ENCODE data around the gene SGCD.

SGCD gene

GRCh38 chr5:156706631-156707030, 379.7 kb downstream of the SGCD start:
- Histone ChIP-seq H3K27me3 (no peaks in the 10 kb centered on the region), H3K36me3 (no peaks in the 10 kb centered on the region), H3K4me3 (ENCODE audit: low read depth, low read length) (no peak overlapping the region), H3K4me1 (no peaks in the 10 kb centered on the region), H3K9me3 (no peaks in the 10 kb centered on the region)
- TF ChIP-seq CTCF (IDR thresholded peaks at IDR 0.05; ENCODE audit: low read depth, low read length): no peak
- DNase-seq: no peak

- no peaks in the 10 kb centered on the region for H3K4me1 ChIP-seq
- H3K27me3 ChIP-seq: no peaks in the 10 kb centered on the region
- no peak overlapping the region for H3K4me3 ChIP-seq (ENCODE audit: low read depth, low read length)
- no peak for TF ChIP-seq CTCF (IDR thresholded peaks at IDR 0.05; ENCODE audit: low read depth, low read length)
- H3K9me3 ChIP-seq: no peaks in the 10 kb centered on the region
- no peaks in the 10 kb centered on the region for H3K36me3 ChIP-seq
- DNase-seq: no peak
Measured at GRCh38 chr5:156707750-156708149, 380.8 kb downstream of the SGCD start.

GRCh38 chr5:156715287-156715686, 388.3 kb downstream of the SGCD start:
- Histone ChIP-seq H3K9me3 (no peaks in the 10 kb centered on the region; the same call in 1 of the 2 replicates), H3K4me1 (no peaks in the 10 kb centered on the region), H3K4me3 (ENCODE audit: low read depth, low read length) (no peak overlapping the region), H3K36me3 (no peaks in the 10 kb centered on the region), H3K27me3 (no peaks in the 10 kb centered on the region)
- no peak for DNase-seq
- no peak for TF ChIP-seq CTCF (IDR thresholded peaks at IDR 0.05; ENCODE audit: low read depth, low read length)

GRCh38 chr5:156716591-156717380, 389.8 kb downstream of the SGCD start:
- Histone ChIP-seq H3K27me3 (no peaks in the 10 kb centered on the region), H3K4me3 (ENCODE audit: low read depth, low read length) (no peak overlapping the region), H3K36me3 (no peaks in the 10 kb centered on the region), H3K4me1 (no peaks in the 10 kb centered on the region), H3K9me3 (no peaks in the 10 kb centered on the region; the same call in 1 of the 2 replicates)
- TF ChIP-seq CTCF (IDR thresholded peaks at IDR 0.05; ENCODE audit: low read depth, low read length): no peak
- DNase-seq: no peak

GRCh38 chr5:156718985-156719384, 392.0 kb downstream of the SGCD start:
- no peaks in the 10 kb centered on the region; the same call in 1 of the 2 replicates for H3K9me3 ChIP-seq
- no peaks in the 10 kb centered on the region for H3K36me3 ChIP-seq
- DNase-seq: no peak
- no peaks in the 10 kb centered on the region for H3K27me3 ChIP-seq
- no peak for TF ChIP-seq CTCF (IDR thresholded peaks at IDR 0.05; ENCODE audit: low read depth, low read length)
- H3K4me3 ChIP-seq (ENCODE audit: low read depth, low read length): no peak overlapping the region
- H3K4me1 ChIP-seq: no peaks in the 10 kb centered on the region

GRCh38 chr5:156722358-156722757, 395.4 kb downstream of the SGCD start:
- no peak for DNase-seq
- H3K36me3 ChIP-seq: no peaks in the 10 kb centered on the region
- no peak for TF ChIP-seq CTCF (IDR thresholded peaks at IDR 0.05; ENCODE audit: low read depth, low read length)

More at GRCh38 chr5:156722358-156722757, 395.4 kb downstream of the SGCD start:
- H3K27me3 ChIP-seq: no peaks in the 10 kb centered on the region
- H3K4me1 ChIP-seq: no peaks in the 10 kb centered on the region
- H3K9me3 ChIP-seq: no peaks in the 10 kb centered on the region
- no peak overlapping the region for H3K4me3 ChIP-seq (ENCODE audit: low read depth, low read length)

All from BE2C (cell line).